ENCODE measurements around the gene FAM117A.

DNA sequence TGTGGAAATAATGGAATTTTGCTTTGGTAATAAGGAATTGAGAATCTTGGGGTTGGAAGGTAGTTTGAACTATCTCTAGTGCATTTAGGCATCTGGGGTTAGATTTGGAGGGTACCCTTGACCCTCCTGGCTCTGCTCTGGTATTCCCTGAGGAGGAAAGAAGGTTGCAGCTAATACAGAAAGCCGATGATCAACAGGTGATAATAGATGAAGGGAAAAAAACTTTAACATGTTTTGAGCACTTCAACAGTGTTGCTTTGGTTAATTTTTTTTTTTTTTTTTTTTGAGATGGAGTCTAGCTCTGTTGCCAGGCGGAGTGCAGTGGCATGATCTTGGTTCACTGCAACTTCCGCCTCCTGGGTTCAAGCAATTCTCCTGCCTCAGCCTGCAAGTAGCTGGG, 29.4 kb upstream of the FAM117A start:
- TF ChIP-seq, protein P1, sequence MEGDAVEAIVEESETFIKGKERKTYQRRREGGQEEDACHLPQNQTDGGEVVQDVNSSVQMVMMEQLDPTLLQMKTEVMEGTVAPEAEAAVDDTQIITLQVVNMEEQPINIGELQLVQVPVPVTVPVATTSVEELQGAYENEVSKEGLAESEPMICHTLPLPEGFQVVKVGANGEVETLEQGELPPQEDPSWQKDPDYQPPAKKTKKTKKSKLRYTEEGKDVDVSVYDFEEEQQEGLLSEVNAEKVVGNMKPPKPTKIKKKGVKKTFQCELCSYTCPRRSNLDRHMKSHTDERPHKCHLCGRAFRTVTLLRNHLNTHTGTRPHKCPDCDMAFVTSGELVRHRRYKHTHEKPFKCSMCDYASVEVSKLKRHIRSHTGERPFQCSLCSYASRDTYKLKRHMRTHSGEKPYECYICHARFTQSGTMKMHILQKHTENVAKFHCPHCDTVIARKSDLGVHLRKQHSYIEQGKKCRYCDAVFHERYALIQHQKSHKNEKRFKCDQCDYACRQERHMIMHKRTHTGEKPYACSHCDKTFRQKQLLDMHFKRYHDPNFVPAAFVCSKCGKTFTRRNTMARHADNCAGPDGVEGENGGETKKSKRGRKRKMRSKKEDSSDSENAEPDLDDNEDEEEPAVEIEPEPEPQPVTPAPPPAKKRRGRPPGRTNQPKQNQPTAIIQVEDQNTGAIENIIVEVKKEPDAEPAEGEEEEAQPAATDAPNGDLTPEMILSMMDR (IDR thresholded peaks at IDR 0.05) = no peak
- TF ChIP-seq POLR2AphosphoS5 (IDR thresholded peaks at IDR 0.05; ENCODE audit: low read depth, low read length) (no peak), RAD21 (IDR thresholded peaks at IDR 0.05; ENCODE audit: low read length) (no peak), MEF2A (IDR thresholded peaks at IDR 0.05; ENCODE audit: borderline replicate concordance, low read depth) (no peak), SIN3A (IDR thresholded peaks at IDR 0.05; ENCODE audit: borderline replicate concordance, low read depth, low read length) (no peak), RFX5 (IDR thresholded peaks at IDR 0.05; ENCODE audit: low read length) (no peak), EZH2phosphoT487 (IDR thresholded peaks at IDR 0.05; ENCODE audit: borderline replicate concordance, low read depth) (no peak), RCOR1 (IDR thresholded peaks at IDR 0.05; ENCODE audit: low read length) (no peak)
- TF ChIP-seq, protein P2, sequence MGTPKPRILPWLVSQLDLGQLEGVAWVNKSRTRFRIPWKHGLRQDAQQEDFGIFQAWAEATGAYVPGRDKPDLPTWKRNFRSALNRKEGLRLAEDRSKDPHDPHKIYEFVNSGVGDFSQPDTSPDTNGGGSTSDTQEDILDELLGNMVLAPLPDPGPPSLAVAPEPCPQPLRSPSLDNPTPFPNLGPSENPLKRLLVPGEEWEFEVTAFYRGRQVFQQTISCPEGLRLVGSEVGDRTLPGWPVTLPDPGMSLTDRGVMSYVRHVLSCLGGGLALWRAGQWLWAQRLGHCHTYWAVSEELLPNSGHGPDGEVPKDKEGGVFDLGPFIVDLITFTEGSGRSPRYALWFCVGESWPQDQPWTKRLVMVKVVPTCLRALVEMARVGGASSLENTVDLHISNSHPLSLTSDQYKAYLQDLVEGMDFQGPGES (IDR thresholded peaks at IDR 0.05; ENCODE audit: low read depth, low read length) = no peak
- TF ChIP-seq, protein P3, sequence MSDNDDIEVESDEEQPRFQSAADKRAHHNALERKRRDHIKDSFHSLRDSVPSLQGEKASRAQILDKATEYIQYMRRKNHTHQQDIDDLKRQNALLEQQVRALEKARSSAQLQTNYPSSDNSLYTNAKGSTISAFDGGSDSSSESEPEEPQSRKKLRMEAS (IDR thresholded peaks at IDR 0.05; ENCODE audit: low read depth) = no peak
